Activated T-cell treated with anti-CD3 and anti-CD28 coated beads, Interleukin-2, amount 50 U/mL, for 24 hours (primary cell): ENCODE data around the gene ADH5.
"Not testable (repeated sequence)": the region's sequence is repeated elsewhere in the genome, so short reads cannot be mapped to it uniquely, and the experiment has no call there.

Experiments used
- DNase-seq: peaks from one replicate; pipeline ENCODE4 v3.0.0-alpha.2; 2020
- H3K27ac Mint-ChIP-seq: 2 replicates; pipeline ENCODE4 v1.8.0; 2020; ENCODE audit warnings: mild to moderate bottlenecking, mixed read lengths
- H3K27me3 Mint-ChIP-seq: 2 replicates; pipeline ENCODE4 v1.8.0; 2020; ENCODE audit warnings: mixed read lengths
- H3K36me3 Mint-ChIP-seq: 2 replicates; pipeline ENCODE4 v1.8.0; 2020; ENCODE audit warnings: low read depth, mixed read lengths
- H3K4me1 Mint-ChIP-seq: 2 replicates; pipeline ENCODE4 v1.8.0; 2020; ENCODE audit warnings: low read depth, mixed read lengths
- H3K4me3 Mint-ChIP-seq: 2 replicates; pipeline ENCODE4 v1.8.0; 2020; ENCODE audit warnings: mild to moderate bottlenecking, moderate library complexity, mixed read lengths
- H3K9me3 Mint-ChIP-seq: 2 replicates; pipeline ENCODE4 v1.8.0; 2020; ENCODE audit warnings: mixed read lengths

ADH5 gene

GRCh38 chr4:99100876-99101275 is 12.3 kb upstream of the ADH5 start:
- no peaks in the 10 kb centered on the region for H3K36me3 Mint-ChIP-seq
- peaks cover 2% of the 10 kb centered on the region for H3K27me3 Mint-ChIP-seq
- no peaks in the 10 kb centered on the region for H3K9me3 Mint-ChIP-seq
- H3K27ac Mint-ChIP-seq, result no peak overlapping the region
- no peak overlapping the region for H3K4me3 Mint-ChIP-seq
- H3K4me1 Mint-ChIP-seq, result no peaks in the 10 kb centered on the region
- no peak for DNase-seq

- not testable (repeated sequence) for H3K9me3 Mint-ChIP-seq, DNase-seq, H3K27ac Mint-ChIP-seq, H3K4me1 Mint-ChIP-seq, H3K36me3 Mint-ChIP-seq, H3K4me3 Mint-ChIP-seq, H3K27me3 Mint-ChIP-seq
Observed at GRCh38 chr4:99099814-99100213, 11.2 kb upstream of the ADH5 start.

GRCh38 chr4:99099311-99099710 is 10.7 kb upstream of the ADH5 start:
- Mint-ChIP-seq H3K9me3 (no peaks in the 10 kb centered on the region), H3K4me1 (no peaks in the 10 kb centered on the region), H3K36me3 (no peaks in the 10 kb centered on the region), H3K4me3 (no peak overlapping the region), H3K27me3 (peaks cover 2% of the 10 kb centered on the region), H3K27ac (no peak overlapping the region)
- no peak for DNase-seq

GRCh38 chr4:99091841-99092240 is 3.3 kb upstream of the ADH5 start:
- Mint-ChIP-seq H3K36me3 (peaks cover 14% of the 10 kb centered on the region), H3K4me1 (peaks cover 29% of the 10 kb centered on the region)
- DNase-seq, H3K4me3 Mint-ChIP-seq, H3K27ac Mint-ChIP-seq, H3K9me3 Mint-ChIP-seq, H3K27me3 Mint-ChIP-seq: not testable (repeated sequence)

GRCh38 chr4:99091216-99091575 is 2.6 kb upstream of the ADH5 start:
- no peak for DNase-seq
- Mint-ChIP-seq H3K9me3 (no peaks in the 10 kb centered on the region), H3K27ac (no peak overlapping the region), H3K36me3 (peaks cover 16% of the 10 kb centered on the region), H3K4me1 (peaks cover 34% of the 10 kb centered on the region), H3K4me3 (no peak overlapping the region), H3K27me3 (no peaks in the 10 kb centered on the region)

GRCh38 chr4:99090481-99091215 is 2.1 kb upstream of the ADH5 start:
- peaks cover 18% of the 10 kb centered on the region for H3K36me3 Mint-ChIP-seq
- no peaks in the 10 kb centered on the region for H3K9me3 Mint-ChIP-seq
- H3K4me3 Mint-ChIP-seq, result no peak overlapping the region
- no peaks in the 10 kb centered on the region for H3K27me3 Mint-ChIP-seq
- peaks cover 35% of the 10 kb centered on the region for H3K4me1 Mint-ChIP-seq
- no peak for DNase-seq
- no peak overlapping the region for H3K27ac Mint-ChIP-seq

- Mint-ChIP-seq H3K36me3 (peaks cover 43% of the 10 kb centered on the region), H3K9me3 (no peaks in the 10 kb centered on the region), H3K4me3 (peak overlapping the region; percentile 97), H3K4me1 (peaks cover 46% of the 10 kb centered on the region), H3K27ac (peak overlapping the region; percentile 97), H3K27me3 (no peaks in the 10 kb centered on the region)
- DNase-seq, result no peak
Observed at GRCh38 chr4:99088023-99088449, 552 bp downstream of the ADH5 start.

- no peak overlapping the region for H3K4me3 Mint-ChIP-seq
- H3K4me1 Mint-ChIP-seq, result peaks cover 32% of the 10 kb centered on the region
- no peaks in the 10 kb centered on the region for H3K9me3 Mint-ChIP-seq
- H3K27ac Mint-ChIP-seq, result no peak overlapping the region
- H3K27me3 Mint-ChIP-seq, result no peaks in the 10 kb centered on the region
- no peak for DNase-seq
- peaks cover 76% of the 10 kb centered on the region for H3K36me3 Mint-ChIP-seq
Observed at GRCh38 chr4:99084595-99084994, 4.0 kb downstream of the ADH5 start.

- DNase-seq, result no peak
- H3K9me3 Mint-ChIP-seq, result no peaks in the 10 kb centered on the region
- H3K27ac Mint-ChIP-seq, result no peak overlapping the region
- no peaks in the 10 kb centered on the region for H3K27me3 Mint-ChIP-seq
- H3K4me3 Mint-ChIP-seq, result no peak overlapping the region
- peaks cover 85% of the 10 kb centered on the region for H3K36me3 Mint-ChIP-seq
- H3K4me1 Mint-ChIP-seq, result peaks cover 20% of the 10 kb centered on the region
Observed at GRCh38 chr4:99082192-99082591, 6.4 kb downstream of the ADH5 start.

- Mint-ChIP-seq H3K4me1 (peaks cover 13% of the 10 kb centered on the region), H3K36me3 (peaks cover 94% of the 10 kb centered on the region)
- not testable (repeated sequence) for DNase-seq, H3K27ac Mint-ChIP-seq, H3K27me3 Mint-ChIP-seq, H3K4me3 Mint-ChIP-seq, H3K9me3 Mint-ChIP-seq
Observed at GRCh38 chr4:99080869-99081268, 7.7 kb downstream of the ADH5 start.

GRCh38 chr4:99079625-99080295 is 8.8 kb downstream of the ADH5 start:
- Mint-ChIP-seq H3K4me3 (no peak overlapping the region), H3K9me3 (no peaks in the 10 kb centered on the region)

GRCh38 chr4:99078931-99079624 is 9.5 kb downstream of the ADH5 start:
- Mint-ChIP-seq H3K9me3 (no peaks in the 10 kb centered on the region), H3K36me3 (peaks cover 92% of the 10 kb centered on the region), H3K27me3 (no peaks in the 10 kb centered on the region), H3K4me1 (peaks cover 3% of the 10 kb centered on the region), H3K4me3 (no peak overlapping the region), H3K27ac (peak overlapping the region; percentile 79)
- DNase-seq, result no peak

More at GRCh38 chr4:99079625-99080295, 8.8 kb downstream of the ADH5 start:
- Mint-ChIP-seq H3K27ac (peak overlapping the region; percentile 79), H3K36me3 (peaks cover 90% of the 10 kb centered on the region), H3K4me1 (peaks cover 6% of the 10 kb centered on the region), H3K27me3 (no peaks in the 10 kb centered on the region)
- no peak for DNase-seq

GRCh38 chr4:99078336-99078735 is 10.3 kb downstream of the ADH5 start:
- Mint-ChIP-seq H3K9me3 (no peaks in the 10 kb centered on the region), H3K27ac (peak overlapping the region; percentile 33), H3K4me1 (peaks cover 3% of the 10 kb centered on the region), H3K27me3 (no peaks in the 10 kb centered on the region), H3K4me3 (no peak overlapping the region), H3K36me3 (peaks cover 92% of the 10 kb centered on the region)
- DNase-seq, result no peak

GRCh38 chr4:99077177-99077576 is 11.4 kb downstream of the ADH5 start:
- no peaks in the 10 kb centered on the region for H3K9me3 Mint-ChIP-seq
- H3K27ac Mint-ChIP-seq, result peak overlapping the region; percentile 26
- no peak overlapping the region for H3K4me3 Mint-ChIP-seq
- peaks cover 3% of the 10 kb centered on the region for H3K4me1 Mint-ChIP-seq
- peaks cover 93% of the 10 kb centered on the region for H3K36me3 Mint-ChIP-seq
- DNase-seq, result no peak
- no peaks in the 10 kb centered on the region for H3K27me3 Mint-ChIP-seq
